OCI-LY7 (cell line): Measurements from ENCODE around the gene AKAP3. TPM values are rescaled to one million over a fixed set of nuclear protein-coding genes. Genes with fewer than 3 reads are reported as not detected.

ENCODE experiments used
- BruUV-seq: library from RNA; stranded (reverse); fragments of 400-500 nt; replicated peaks from 2 replicates; lab custom pipeline; 2021; lab: Mats Ljungman, UMichigan
- CTCF ChIA-PET: fragments of 300-600 bp; sonication (Branson Sonifier 250); formaldehyde crosslinking; loops from one replicate; lab custom pipeline; 2022; ENCODE audit warnings: antibody characterized with exemption; ENCODE audit not compliant: unreplicated experiment; lab: Charles Lee
- POLR2A ChIA-PET: fragments of 300-600 bp; sonication (Branson Sonifier 250); formaldehyde crosslinking; loops from one replicate; lab custom pipeline; 2022; ENCODE audit warnings: antibody characterized with exemption; lab: Charles Lee
- DNase-seq: peaks from one replicate; pipeline ENCODE4 v3.0.0-alpha.2; 2015; ENCODE audit warnings: low spot score
- H2AFZ ChIP-seq: fragments of 200-600 bp; sonication (generic), shearing (Covaris generic); 2 replicates; pipeline ENCODE4 v1.6.1; 2014; ENCODE audit warnings: mild to moderate bottlenecking, antibody characterized with exemption, low read length, moderate library complexity
- H3K27ac ChIP-seq: fragments of 200-600 bp; sonication (generic); 2 replicates; pipeline ENCODE4 v1.5.1; 2014; ENCODE audit warnings: mixed run types, low read depth, mild to moderate bottlenecking, moderate library complexity, low read length, inconsistent platforms; ENCODE audit not compliant: poor library complexity, severe bottlenecking
- H3K36me3 ChIP-seq: fragments of 200-600 bp; sonication (generic); 2 replicates; pipeline ENCODE4 v1.6.1; 2014; ENCODE audit warnings: mild to moderate bottlenecking, antibody characterized with exemption, low read length, moderate library complexity, mixed read lengths; ENCODE audit not compliant: insufficient read depth
- H3K4me1 ChIP-seq: fragments of 200-600 bp; sonication (generic); 2 replicates; pipeline ENCODE4 v1.5.1; 2014; ENCODE audit warnings: mild to moderate bottlenecking, low read length; ENCODE audit not compliant: insufficient read depth, poor library complexity, severe bottlenecking
- H3K4me2 ChIP-seq: fragments of 200-600 bp; sonication (generic); 2 replicates; pipeline ENCODE4 v1.6.1; 2014; ENCODE audit warnings: mild to moderate bottlenecking, low read length
- H3K4me3 ChIP-seq: fragments of 200-600 bp; sonication (generic); 2 replicates; pipeline ENCODE4 v1.5.1; 2014; ENCODE audit warnings: mild to moderate bottlenecking, low read depth, low read length; ENCODE audit not compliant: poor library complexity, severe bottlenecking
- H3K79me2 ChIP-seq: fragments of 200-600 bp; sonication (generic); 2 replicates; pipeline ENCODE4 v1.6.1; 2016; ENCODE audit warnings: low read depth, mild to moderate bottlenecking, low read length, moderate library complexity, mixed read lengths; ENCODE audit not compliant: insufficient read depth
- H3K9me2 ChIP-seq: fragments of 200-600 bp; sonication (generic); 2 replicates; pipeline ENCODE4 v1.6.1; 2016; ENCODE audit warnings: mild to moderate bottlenecking, low read length, mixed read lengths; ENCODE audit not compliant: insufficient read depth
- H3K9me3 ChIP-seq: fragments of 200-600 bp; sonication (generic); 2 replicates; pipeline ENCODE4 v1.6.1; 2014; ENCODE audit warnings: mild to moderate bottlenecking, mixed run types, low read length, mixed read lengths
- H4K20me1 ChIP-seq: fragments of 200-600 bp; sonication (generic); 2 replicates; pipeline ENCODE4 v1.6.1; 2014; ENCODE audit warnings: mild to moderate bottlenecking, antibody characterized with exemption, low read length, moderate library complexity, mixed read lengths; ENCODE audit not compliant: insufficient read depth
- CTCF ChIP-seq: fragments of 200-600 bp; sonication (generic); conservative IDR thresholded peaks from 2 replicates; pipeline ENCODE4 v1.5.1; 2014; ENCODE audit warnings: mild to moderate bottlenecking, antibody characterized with exemption, low read length, moderate library complexity, mixed read lengths
- EZH2phosphoT487 ChIP-seq: fragments of 200-600 bp; sonication (generic); IDR thresholded peaks from 2 replicates; pipeline ENCODE4 v1.6.1; 2018; ENCODE audit warnings: low read depth, borderline replicate concordance, mild to moderate bottlenecking, mixed run types, antibody characterized with exemption, low read length, moderate library complexity, mixed read lengths
- intact Hi-C: fragments of 100-400 bp; cut with micrococcal nuclease; formaldehyde crosslinking; loops from one replicate; pipeline ENCODE4 v1.10.0; 2022; ENCODE audit not compliant: unreplicated experiment
- total RNA-seq, 2 experiments: library from RNA; depleted of rRNA in 1 of 2; stranded (reverse); fragments of >200 nt in 1 of 2; shearing (Covaris generic) in 1 of 2; gene quantifications; 2 replicates each; pipeline ENCODE4 v1.2.3, GENCODE V29; 2014 to 2022

Gene AKAP3
- total RNA-seq, 2 experiments from 2014 or later = 0.92 to 2.4 TPM

- no peak overlapping the region for H2AFZ ChIP-seq
- H3K27ac ChIP-seq = no peak overlapping the region
- no TSS peak for BruUV-seq
- no peaks in the 10 kb centered on the region for H4K20me1 ChIP-seq
- POLR2A ChIA-PET = no interaction called here
- H3K9me3 ChIP-seq = no peaks in the 10 kb centered on the region
- DNase-seq = no peak
- intact Hi-C loops = loop anchor here (10.0 kb wide), 1 partner anchor 418 kb away; no protein-coding TSS in a partner anchor
- TF ChIP-seq CTCF = no peak
- TF ChIP-seq EZH2phosphoT487 = no peak
- H3K4me2 ChIP-seq = no peak overlapping the region
- H3K79me2 ChIP-seq = no peaks in the 10 kb centered on the region
- CTCF ChIA-PET = no interaction called here
- no peak overlapping the region for H3K4me3 ChIP-seq
- H3K4me1 ChIP-seq = peaks cover 24% of the 10 kb centered on the region
- H3K9me2 ChIP-seq = no peaks in the 10 kb centered on the region
- no peaks in the 10 kb centered on the region for H3K36me3 ChIP-seq
Measured at GRCh38 chr12:4586500-4586899, 62.4 kb downstream of the AKAP3 start.

- Histone ChIP-seq H3K4me3 (no peak overlapping the region), H3K36me3 (no peaks in the 10 kb centered on the region), H4K20me1 (no peaks in the 10 kb centered on the region), H3K79me2 (no peaks in the 10 kb centered on the region), H3K27ac (peak overlapping the region; percentile 54), H3K4me1 (peaks cover 35% of the 10 kb centered on the region), H2AFZ (peak overlapping the region; percentile 85; the same call in 1 of the 2 replicates), H3K9me3 (no peaks in the 10 kb centered on the region), H3K9me2 (no peaks in the 10 kb centered on the region), H3K4me2 (peak overlapping the region; percentile 53)
- POLR2A ChIA-PET = interaction anchor here (0.7 kb wide), 1 partner anchor 235 kb away, joined by 8 read pairs; no protein-coding TSS in a partner anchor
- no peak for DNase-seq
- no TSS peak for BruUV-seq
- TF ChIP-seq EZH2phosphoT487 (no peak), CTCF (no peak)
- CTCF ChIA-PET = no interaction called here
- intact Hi-C loops = loop anchor here (10.0 kb wide), 1 partner anchor 420 kb away; no protein-coding TSS in a partner anchor
Measured at GRCh38 chr12:4584896-4585295, 64.0 kb downstream of the AKAP3 start.

- peak; percentile 81 for DNase-seq
- TF ChIP-seq CTCF (no peak), EZH2phosphoT487 (no peak)
- no peaks in the 10 kb centered on the region for H3K9me2 ChIP-seq
- peak overlapping the region; percentile 54 for H3K27ac ChIP-seq
- no TSS peak for BruUV-seq
- no peaks in the 10 kb centered on the region for H3K36me3 ChIP-seq
- peak overlapping the region; percentile 3 for H3K4me3 ChIP-seq
- no peaks in the 10 kb centered on the region for H3K9me3 ChIP-seq
- no peaks in the 10 kb centered on the region for H3K79me2 ChIP-seq
- peak overlapping the region; percentile 53 for H3K4me2 ChIP-seq
- H3K4me1 ChIP-seq = peaks cover 41% of the 10 kb centered on the region
- H4K20me1 ChIP-seq = no peaks in the 10 kb centered on the region
- POLR2A ChIA-PET = interaction anchor here (0.7 kb wide), 1 partner anchor 235 kb away, joined by 8 read pairs; no protein-coding TSS in a partner anchor
- intact Hi-C loops = loop anchor here (10.0 kb wide), 1 partner anchor 421 kb away; no protein-coding TSS in a partner anchor
- H2AFZ ChIP-seq = peak overlapping the region; percentile 85; the same call in 1 of the 2 replicates
- CTCF ChIA-PET = interaction anchor here (0.6 kb wide), 1 partner anchor 414 kb away, joined by 3 read pairs; no protein-coding TSS in a partner anchor
Measured at GRCh38 chr12:4584281-4584680, 64.6 kb downstream of the AKAP3 start.
